IPS-15b (cell line): ENCODE measurements around the gene DMRT3.

Experiments used
- H3K27me3 ChIP-seq: one replicate; pipeline ENCODE4 v1.6.1; 2013; ENCODE audit warnings: low read length; ENCODE audit not compliant: control insufficient read depth, insufficient read depth
- H3K36me3 ChIP-seq: one replicate; pipeline ENCODE4 v1.6.1; 2013; ENCODE audit warnings: low read length; ENCODE audit not compliant: control insufficient read depth, insufficient read depth
- H3K4me1 ChIP-seq: one replicate; pipeline ENCODE4 v1.6.1; 2013; ENCODE audit warnings: mild to moderate bottlenecking, low read length; ENCODE audit not compliant: control insufficient read depth, insufficient read depth
- H3K4me3 ChIP-seq: one replicate; pipeline ENCODE4 v1.5.1; 2013; ENCODE audit warnings: low read depth, low read length
- H3K9ac ChIP-seq: one replicate; pipeline ENCODE4 v1.6.1; 2013; ENCODE audit warnings: low read depth, mild to moderate bottlenecking, low read length
- H3K9me3 ChIP-seq: one replicate; pipeline ENCODE4 v1.6.1; 2013; ENCODE audit warnings: mild to moderate bottlenecking, low read length; ENCODE audit not compliant: control insufficient read depth, insufficient read depth

The DMRT3 gene

DNA sequence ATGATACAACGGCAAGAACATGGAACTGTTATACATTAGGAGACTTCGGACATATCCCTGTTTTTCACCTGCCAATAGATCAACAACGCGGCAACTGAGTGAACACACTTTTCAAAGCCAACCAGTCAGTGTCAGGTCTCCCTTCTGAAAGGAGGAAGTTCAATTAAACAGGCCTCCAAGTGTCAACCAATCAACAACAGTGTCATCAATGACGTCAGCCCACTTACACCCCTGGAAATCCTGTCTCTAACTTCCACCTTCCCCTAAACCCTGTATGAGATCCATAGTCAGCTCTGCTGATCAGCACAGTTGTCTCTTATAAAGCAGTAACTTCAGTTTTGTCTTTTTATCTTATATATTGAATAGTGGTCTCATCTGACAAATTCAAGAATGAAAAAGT lies 36.6 kb downstream of the DMRT3 start:
- Histone ChIP-seq H3K9ac (no peak overlapping the region), H3K27me3 (peaks cover 17% of the 10 kb centered on the region), H3K36me3 (no peaks in the 10 kb centered on the region), H3K4me3 (no peak overlapping the region), H3K9me3 (no peaks in the 10 kb centered on the region), H3K4me1 (no peaks in the 10 kb centered on the region)

DNA sequence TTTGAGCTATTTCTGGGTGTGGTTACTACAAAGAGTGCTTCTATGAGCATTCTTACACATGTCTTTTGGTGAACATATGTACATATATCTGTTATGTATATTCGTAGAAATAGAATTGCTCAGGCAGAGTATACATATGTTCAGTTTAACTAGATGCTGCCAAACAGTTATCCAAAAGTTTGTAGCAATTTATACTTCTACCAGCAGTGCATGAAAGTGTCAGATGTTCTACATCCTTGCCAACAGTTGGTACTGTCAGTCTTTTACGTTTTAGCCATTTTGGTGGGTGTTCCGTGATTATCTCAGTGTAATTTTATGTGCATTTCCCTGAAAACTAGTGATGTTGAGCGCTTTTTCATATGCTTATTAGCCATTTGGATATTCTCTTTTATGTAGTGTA lies 37.8 kb downstream of the DMRT3 start:
- Histone ChIP-seq H3K9ac (no peak overlapping the region), H3K9me3 (no peaks in the 10 kb centered on the region), H3K36me3 (no peaks in the 10 kb centered on the region), H3K27me3 (peaks cover 9% of the 10 kb centered on the region), H3K4me1 (no peaks in the 10 kb centered on the region), H3K4me3 (no peak overlapping the region)

DNA sequence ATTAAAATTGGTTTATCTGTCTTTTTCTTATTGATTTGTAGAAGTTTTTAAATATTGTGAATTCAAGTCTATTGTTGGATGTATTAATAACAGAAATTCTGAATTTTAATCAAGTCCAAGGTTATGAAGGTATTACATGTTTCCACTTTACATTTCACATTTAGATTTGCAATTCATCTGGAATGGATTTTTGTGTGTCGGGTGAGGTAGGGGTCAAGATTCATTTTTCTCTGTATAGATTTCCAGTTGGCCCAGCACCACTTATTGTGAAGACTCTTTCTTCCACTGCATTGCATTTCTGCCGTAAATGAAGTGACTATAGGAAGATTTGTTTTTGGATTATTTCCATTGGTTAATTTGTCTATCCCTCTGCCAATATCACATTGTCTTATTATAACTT lies 38.2 kb downstream of the DMRT3 start:
- Histone ChIP-seq H3K9me3 (no peaks in the 10 kb centered on the region), H3K36me3 (no peaks in the 10 kb centered on the region), H3K4me3 (no peak overlapping the region), H3K27me3 (peaks cover 5% of the 10 kb centered on the region), H3K4me1 (no peaks in the 10 kb centered on the region), H3K9ac (no peak overlapping the region)

DNA sequence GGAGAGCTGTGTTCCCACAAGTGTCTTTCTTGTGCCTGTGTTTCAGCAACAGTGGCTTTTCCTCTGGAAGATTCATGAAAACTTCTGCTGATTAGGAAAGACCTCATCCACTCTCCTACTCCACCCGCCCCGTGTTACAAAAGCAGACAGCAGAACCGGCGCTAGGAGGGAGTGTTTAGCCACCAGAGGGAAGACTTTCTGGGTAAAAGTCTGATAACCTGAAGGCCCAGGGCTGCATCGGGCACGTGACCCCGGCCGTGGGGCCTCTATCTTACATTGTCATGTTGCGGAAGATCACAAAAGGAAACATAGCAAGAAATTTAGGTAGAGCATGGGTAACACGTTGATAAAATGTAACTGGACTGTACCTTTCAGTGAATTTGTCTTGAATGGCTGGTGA lies 41.7 kb downstream of the DMRT3 start:
- H3K27me3 ChIP-seq, result peaks cover 2% of the 10 kb centered on the region
- H3K9ac ChIP-seq, result no peak overlapping the region
- no peaks in the 10 kb centered on the region for H3K9me3 ChIP-seq
- no peak overlapping the region for H3K4me3 ChIP-seq
- H3K4me1 ChIP-seq, result no peaks in the 10 kb centered on the region
- H3K36me3 ChIP-seq, result no peaks in the 10 kb centered on the region

DNA sequence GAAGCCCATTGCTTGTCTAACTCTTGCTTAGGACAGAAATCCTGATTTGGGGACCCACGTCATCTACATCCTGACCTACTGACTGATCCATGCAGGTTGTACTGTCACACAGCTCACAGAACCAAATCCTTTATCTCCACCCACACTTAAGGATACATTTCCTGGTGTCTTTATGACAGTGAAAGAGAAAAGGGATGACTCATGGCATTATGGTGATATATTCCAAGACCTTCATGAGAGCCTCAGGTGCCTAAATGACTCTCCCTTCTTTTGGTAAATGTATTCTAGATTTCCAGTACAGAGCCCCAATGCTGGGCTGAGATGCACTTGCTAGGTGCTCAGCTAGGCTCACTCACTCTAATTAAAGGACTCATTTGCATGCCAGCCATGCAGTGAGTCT lies 47.7 kb downstream of the DMRT3 start:
- H3K36me3 ChIP-seq, result no peaks in the 10 kb centered on the region
- no peaks in the 10 kb centered on the region for H3K4me1 ChIP-seq
- peaks cover under 1% of the 10 kb centered on the region for H3K27me3 ChIP-seq
- H3K4me3 ChIP-seq, result no peak overlapping the region
- no peaks in the 10 kb centered on the region for H3K9me3 ChIP-seq
- H3K9ac ChIP-seq, result no peak overlapping the region

DNA sequence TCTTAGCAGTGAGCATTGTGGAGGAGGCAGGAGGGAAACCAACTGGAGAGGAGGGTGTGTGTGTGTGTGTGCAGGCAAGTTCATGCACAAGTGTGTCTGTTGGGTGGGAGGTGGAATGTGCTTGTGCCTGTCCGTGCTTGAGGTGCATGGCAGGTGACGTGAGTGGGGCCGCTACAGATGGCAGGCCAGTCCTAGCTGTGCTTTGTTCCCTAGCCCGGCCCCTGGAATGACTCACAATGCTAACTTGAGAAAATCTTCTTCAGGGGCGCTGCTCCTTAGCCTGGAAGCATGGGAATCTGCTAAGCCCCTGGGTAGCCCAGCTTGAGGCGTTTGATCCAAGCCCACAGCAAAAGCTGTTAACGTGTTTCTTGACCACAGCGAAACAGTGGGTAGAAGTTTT lies 48.7 kb downstream of the DMRT3 start:
- H3K9me3 ChIP-seq, result no peaks in the 10 kb centered on the region
- H3K27me3 ChIP-seq, result peaks cover 9% of the 10 kb centered on the region
- H3K4me1 ChIP-seq, result no peaks in the 10 kb centered on the region
- no peak overlapping the region for H3K9ac ChIP-seq
- no peaks in the 10 kb centered on the region for H3K36me3 ChIP-seq
- no peak overlapping the region for H3K4me3 ChIP-seq

DNA sequence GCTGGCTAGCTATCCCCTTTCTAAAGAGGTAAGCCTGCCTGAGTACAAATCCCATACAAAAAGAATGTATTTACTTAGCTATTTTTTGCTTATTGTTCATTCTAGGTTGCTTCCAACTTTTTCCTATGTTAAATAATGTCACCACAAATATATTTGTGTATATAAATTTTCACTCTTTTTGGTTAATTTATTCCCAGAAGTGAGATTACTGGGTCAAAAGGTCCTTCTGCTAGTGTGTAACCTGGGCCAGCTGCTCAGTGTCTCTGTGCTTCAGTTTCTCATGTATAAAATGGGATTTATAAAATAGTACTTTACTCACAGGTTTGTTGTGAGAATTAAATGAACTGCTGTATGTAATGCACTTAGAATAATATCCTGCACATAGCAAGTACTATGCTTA lies 49.8 kb downstream of the DMRT3 start:
- no peak overlapping the region for H3K9ac ChIP-seq
- H3K4me1 ChIP-seq, result no peaks in the 10 kb centered on the region
- no peak overlapping the region for H3K4me3 ChIP-seq
- no peaks in the 10 kb centered on the region for H3K9me3 ChIP-seq
- peaks cover 10% of the 10 kb centered on the region for H3K27me3 ChIP-seq
- H3K36me3 ChIP-seq, result no peaks in the 10 kb centered on the region

DNA sequence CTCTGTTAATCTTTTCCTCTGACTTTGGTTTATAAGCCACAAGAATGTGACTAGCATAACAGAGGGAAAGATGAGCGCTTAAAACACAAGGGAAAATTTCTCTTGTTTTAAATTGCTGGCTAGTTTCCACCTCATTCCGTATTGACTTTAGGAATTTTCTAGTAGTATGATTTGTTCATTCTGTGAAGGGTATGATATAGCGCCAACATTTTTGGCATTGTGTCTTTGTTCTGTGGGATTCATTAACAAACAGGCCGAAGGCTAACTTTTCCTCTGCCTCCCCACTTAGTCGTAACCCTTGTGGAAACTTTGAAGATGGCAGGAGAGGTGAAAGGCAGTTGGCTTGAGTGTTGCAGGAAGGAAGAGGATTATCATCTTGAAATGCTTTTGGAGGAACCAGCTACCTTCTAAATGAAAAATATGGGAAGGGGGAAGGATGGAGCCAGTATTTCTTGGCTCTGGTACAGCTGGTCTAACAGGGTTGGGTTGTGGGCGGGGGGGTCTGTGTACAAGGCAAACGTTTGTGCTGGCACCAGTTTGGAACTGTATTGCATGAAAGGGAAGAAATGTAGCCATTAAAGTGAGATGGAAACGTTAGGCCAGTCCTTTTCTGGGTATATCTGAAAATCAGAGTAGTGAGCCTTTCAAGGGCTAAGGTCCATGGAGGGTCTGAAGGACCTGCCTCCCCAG lies 52.2 kb downstream of the DMRT3 start:
- Histone ChIP-seq H3K9me3 (no peaks in the 10 kb centered on the region), H3K27me3 (peaks cover 16% of the 10 kb centered on the region), H3K4me3 (no peak overlapping the region), H3K36me3 (no peaks in the 10 kb centered on the region), H3K9ac (no peak overlapping the region), H3K4me1 (no peaks in the 10 kb centered on the region)

DNA sequence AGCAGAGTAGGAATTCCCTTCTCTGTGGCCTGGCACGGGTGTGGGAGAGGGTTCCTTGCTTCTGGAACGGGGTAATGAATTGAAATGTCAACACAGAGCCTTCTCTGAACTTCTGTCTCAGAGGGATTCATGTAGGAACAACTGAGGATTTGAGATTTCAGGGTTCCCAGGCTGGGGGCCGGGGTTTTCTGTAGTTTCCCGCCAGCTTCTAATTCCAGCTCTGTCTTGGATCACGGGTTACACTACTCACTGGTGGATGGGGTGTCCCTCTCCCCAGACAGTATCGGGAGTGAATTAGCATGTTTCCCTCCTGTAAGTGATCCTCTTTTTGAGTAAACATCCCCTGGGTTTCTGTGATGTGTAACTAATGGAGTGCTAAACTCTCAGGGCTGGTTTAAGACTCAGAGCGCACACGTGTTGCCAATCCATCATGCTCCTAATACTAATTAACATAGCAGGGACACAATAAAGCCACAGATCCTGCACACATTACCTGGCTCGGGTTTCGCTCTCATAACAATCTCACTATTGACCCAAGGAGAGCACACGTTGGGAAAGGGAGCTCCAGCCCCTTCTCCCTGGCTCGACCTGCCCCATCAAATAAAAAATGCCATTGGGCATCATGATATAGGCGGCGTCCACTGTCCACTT lies 55.6 kb downstream of the DMRT3 start:
- Histone ChIP-seq H3K36me3 (no peaks in the 10 kb centered on the region), H3K27me3 (peaks cover 21% of the 10 kb centered on the region), H3K4me1 (no peaks in the 10 kb centered on the region), H3K9ac (no peak overlapping the region), H3K9me3 (no peaks in the 10 kb centered on the region), H3K4me3 (no peak overlapping the region)

DNA sequence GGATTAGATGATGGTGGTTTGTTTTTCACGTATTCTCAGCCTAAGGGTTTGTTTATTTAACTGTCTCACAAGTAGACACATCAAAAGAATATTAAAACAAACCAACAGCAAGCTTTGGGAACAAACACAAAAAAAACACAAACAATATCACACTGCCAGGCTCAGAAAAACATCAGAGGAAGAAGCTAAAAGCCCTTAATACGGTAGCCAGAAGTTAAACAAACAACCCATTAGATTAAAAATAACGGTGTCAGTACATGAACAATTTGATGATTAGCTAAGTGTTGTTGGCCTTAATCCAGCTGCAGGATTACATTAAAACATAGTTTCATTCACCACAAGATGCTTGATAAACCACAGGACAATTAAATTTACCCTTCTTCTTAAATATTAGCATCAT lies 57.8 kb downstream of the DMRT3 start:
- H3K4me1 ChIP-seq, result no peaks in the 10 kb centered on the region
- no peaks in the 10 kb centered on the region for H3K36me3 ChIP-seq
- no peaks in the 10 kb centered on the region for H3K9me3 ChIP-seq
- H3K9ac ChIP-seq, result no peak overlapping the region
- peaks cover 39% of the 10 kb centered on the region for H3K27me3 ChIP-seq
- no peak overlapping the region for H3K4me3 ChIP-seq

DNA sequence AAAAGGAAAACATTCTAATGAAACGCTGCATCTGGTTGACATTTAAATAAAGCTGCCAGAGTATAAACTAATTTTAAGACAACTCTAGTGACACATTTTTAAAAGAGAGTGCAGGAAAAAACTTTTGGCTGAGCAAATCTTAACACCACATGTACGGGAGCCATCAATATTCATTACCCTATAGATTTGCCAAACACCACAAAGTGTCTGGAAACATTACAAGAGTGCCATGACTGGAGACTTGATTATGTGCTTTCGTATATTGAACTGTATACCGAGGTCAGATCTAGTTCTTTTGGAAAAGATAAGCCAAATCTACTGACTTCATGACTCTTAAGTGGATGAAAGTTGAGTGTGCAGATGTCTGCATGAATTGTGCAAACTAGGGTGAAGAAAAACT lies 63.1 kb downstream of the DMRT3 start:
- no peaks in the 10 kb centered on the region for H3K36me3 ChIP-seq
- H3K4me1 ChIP-seq, result no peaks in the 10 kb centered on the region
- no peak overlapping the region for H3K4me3 ChIP-seq
- no peaks in the 10 kb centered on the region for H3K9me3 ChIP-seq
- no peak overlapping the region for H3K9ac ChIP-seq
- H3K27me3 ChIP-seq, result peaks cover 76% of the 10 kb centered on the region
